ENCODE measurements around the gene TNFRSF19.
A peak's percentile ranks its signal among the peaks of the same experiment; 100 is the strongest.
"Not testable (repeated sequence)": the region's sequence is repeated elsewhere in the genome, so short reads cannot be mapped to it uniquely, and the experiment has no call there.

Gene TNFRSF19

DNA sequence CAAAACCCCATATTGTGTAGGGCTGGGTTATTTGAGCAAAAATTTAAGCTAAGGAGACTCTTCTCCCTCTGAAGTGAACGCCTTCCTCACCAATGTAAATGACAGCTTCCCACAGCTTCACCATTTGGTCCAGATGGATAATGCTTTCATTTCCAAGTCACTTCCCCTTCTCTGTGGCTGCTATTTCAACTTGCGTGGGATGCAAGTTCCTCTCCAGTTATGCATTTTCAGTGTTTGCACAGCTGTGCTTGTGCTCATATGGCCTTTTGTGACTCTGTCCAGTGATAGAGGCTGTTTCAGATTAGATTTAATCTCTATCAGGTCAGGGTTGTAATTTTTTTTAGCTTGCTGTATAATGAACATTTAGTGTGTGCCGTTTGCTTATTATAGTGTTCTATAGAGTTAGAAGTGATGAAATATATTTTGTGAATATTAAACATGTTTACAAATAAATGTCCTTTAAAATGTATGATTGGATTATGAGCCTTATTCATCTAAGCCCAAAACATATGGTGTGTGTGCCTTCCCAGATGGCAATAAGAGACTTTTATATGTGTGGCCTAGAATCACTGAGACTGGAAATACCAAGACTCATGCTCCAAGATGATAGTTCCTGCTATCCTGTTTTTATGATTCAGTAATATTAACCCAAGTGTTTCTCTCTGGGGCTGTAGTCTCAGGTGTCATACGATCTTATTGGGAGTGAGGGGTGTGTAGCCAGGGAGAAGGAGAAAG lies 86.6 kb downstream of the TNFRSF19 start:
- DNase-seq, result peak; percentile 52

DNA sequence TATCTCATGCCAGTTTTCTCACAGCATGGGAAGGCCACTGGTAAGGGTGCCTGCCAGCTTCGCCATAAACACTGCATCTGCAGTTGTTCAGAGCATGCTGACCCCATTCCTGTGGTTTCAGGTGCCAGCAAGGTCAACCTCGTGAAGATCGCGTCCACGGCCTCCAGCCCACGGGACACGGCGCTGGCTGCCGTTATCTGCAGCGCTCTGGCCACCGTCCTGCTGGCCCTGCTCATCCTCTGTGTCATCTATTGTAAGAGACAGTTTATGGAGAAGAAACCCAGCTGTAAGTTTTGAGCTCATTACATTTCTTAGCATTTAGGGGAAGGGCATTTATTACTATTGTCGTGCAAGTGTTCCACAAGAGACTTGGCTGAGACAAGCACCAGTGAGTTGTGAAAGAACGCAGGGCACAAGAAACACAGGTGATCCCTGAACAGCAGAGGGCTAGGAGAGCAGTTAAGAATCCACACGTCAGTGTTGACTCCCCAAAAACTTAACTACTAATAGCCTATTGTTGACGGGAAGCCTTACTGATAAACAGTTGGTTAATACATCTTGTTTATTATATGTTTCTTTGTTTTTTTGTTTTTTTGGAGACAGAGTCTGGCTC lies 88.8 kb downstream of the TNFRSF19 start:
- no peak for DNase-seq

DNA sequence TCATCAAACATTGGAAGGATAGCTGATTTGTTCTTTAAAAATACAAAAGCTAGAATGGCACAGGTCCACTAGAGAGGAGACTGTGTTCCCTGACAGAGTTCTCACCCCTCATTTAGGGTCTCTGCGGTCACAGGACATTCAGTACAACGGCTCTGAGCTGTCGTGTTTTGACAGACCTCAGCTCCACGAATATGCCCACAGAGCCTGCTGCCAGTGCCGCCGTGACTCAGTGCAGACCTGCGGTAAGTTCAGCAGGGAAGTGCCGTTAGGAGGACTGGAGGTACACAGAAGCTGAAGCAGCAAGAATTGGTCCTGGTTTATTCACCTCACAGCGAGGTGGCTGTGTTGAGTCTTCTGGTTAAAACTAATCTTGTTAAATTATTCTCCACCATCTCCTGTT lies 90.0 kb downstream of the TNFRSF19 start:
- no peak for DNase-seq

DNA sequence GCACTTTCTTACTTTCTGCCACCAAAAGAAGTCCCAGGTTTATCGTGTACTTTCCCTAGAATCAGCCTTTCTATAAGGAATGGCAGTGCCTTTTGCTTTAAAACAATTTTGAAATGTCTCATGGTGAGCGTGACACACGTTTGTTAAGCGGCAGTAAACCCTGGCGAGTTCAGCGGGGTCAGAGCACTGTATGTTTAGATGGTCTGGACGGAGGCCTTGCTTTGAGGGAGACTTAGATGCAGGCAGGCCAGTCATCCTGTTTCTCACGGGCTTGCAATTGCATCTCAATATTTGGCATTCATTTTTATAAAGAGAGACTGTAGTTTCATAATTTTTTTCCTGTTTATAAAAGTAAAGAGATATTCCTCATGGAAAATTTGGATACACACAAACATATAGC lies 96.4 kb downstream of the TNFRSF19 start:
- DNase-seq, result no peak

DNA sequence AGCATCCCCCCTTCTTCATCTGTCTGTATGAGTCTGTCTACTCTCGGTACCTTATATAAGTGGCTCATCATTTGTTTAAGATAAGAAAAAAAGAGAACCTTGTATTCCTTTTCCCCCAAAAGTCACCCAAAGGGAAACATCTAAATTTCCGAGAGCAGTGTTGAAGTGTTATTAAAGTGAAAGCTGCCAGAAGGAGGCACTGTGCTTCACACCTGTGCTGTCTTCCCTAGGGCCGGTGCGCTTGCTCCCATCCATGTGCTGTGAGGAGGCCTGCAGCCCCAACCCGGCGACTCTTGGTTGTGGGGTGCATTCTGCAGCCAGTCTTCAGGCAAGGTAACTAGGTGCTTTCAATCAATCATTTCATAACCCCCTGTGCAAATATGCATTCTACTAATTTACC lies 97.5 kb downstream of the TNFRSF19 start:
- DNase-seq, result no peak

DNA sequence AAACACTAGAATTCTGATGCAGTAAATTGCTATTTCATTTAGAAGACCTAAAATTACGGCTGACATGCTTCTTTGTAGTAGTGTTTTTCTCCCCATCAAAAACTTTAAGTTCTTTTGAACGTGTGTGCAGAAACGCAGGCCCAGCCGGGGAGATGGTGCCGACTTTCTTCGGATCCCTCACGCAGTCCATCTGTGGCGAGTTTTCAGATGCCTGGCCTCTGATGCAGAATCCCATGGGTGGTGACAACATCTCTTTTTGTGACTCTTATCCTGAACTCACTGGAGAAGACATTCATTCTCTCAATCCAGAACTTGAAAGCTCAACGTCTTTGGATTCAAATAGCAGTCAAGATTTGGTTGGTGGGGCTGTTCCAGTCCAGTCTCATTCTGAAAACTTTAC lies 98.3 kb downstream of the TNFRSF19 start:
- no peak for DNase-seq

DNA sequence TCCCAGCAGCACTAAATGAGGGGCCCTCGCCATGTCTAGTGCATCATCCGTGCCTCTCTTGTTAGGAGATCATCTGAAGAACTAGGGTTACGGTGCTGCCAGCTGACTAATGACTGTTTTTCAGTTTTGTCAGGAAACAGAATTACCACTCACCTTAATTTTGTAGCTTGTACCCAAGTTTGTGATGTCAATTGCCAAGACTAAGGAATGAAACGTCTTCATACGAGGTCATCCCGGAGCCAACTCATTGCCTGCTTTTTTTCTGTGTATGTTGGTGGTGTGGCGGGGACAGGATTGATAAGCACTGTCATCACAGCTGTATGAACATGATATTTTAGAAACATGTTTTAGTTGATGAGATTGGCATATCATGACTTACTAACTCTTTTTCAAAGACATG lies 100.6 kb downstream of the TNFRSF19 start:
- no peak for DNase-seq

DNA sequence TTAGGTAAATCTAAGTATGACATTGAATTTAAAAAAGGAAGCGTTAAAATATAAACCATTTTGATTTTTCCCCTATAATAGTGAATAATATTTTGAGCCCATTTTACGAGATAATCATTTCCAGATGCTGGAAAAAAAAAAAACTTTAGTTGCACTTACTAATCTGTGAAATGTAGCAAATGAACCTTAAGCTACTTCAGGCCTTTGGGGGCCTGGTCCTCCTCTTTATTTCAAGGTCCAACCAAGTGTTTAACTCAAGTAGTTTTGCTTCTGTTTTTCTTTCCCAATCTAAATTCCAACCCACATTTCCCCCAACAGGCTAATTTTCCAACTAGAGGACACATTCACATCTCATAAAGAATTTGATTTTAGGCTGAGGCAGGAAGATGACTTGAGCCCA lies 101.2 kb downstream of the TNFRSF19 start:
- DNase-seq, result no peak

DNA sequence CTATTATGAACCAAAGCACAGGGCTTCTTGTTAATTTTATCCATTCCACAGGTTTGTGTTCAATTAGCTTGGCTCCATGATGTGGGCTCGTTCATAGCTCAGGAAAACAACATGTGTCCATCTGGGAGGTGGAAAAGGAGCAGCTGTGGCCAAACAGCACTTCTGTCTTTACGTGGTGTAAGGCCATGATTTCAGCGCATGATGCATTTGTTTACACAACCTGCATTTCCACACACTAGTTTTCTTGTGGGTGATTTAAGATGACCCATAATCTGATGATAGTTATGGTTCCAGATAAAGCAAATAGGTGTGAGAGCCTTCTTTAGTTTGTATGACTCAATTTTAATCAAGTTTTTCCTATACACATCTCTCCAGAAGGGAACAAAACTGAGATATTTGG lies 101.7 kb downstream of the TNFRSF19 start:
- no peak for DNase-seq

DNA sequence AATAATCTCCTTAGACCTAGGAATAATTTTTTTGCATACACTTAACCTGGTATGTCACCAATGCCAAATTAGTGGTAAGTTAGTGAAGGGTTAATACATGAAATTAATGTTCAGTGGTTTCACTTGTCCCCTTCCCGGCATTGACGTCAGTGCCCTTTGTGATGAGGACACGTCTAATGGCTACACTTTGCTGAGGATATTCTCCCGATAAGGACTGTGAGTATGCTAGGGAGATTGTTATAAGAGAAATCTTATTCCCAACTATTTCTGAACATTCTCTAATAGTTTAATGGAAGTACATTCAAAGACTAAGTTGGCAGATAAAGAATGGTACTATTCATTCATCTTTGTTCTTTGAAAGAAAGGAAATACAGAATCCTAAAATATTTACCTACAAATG lies 102.4 kb downstream of the TNFRSF19 start:
- DNase-seq, result no peak

DNA sequence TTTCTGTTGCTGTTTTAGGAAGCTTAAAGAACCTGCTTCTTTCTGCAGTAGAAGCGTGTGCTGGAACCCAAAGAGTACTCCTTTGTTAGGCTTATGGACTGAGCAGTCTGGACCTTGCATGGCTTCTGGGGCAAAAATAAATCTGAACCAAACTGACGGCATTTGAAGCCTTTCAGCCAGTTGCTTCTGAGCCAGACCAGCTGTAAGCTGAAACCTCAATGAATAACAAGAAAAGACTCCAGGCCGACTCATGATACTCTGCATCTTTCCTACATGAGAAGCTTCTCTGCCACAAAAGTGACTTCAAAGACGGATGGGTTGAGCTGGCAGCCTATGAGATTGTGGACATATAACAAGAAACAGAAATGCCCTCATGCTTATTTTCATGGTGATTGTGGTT lies 103.1 kb downstream of the TNFRSF19 start:
- DNase-seq, result peak; percentile 49

DNA sequence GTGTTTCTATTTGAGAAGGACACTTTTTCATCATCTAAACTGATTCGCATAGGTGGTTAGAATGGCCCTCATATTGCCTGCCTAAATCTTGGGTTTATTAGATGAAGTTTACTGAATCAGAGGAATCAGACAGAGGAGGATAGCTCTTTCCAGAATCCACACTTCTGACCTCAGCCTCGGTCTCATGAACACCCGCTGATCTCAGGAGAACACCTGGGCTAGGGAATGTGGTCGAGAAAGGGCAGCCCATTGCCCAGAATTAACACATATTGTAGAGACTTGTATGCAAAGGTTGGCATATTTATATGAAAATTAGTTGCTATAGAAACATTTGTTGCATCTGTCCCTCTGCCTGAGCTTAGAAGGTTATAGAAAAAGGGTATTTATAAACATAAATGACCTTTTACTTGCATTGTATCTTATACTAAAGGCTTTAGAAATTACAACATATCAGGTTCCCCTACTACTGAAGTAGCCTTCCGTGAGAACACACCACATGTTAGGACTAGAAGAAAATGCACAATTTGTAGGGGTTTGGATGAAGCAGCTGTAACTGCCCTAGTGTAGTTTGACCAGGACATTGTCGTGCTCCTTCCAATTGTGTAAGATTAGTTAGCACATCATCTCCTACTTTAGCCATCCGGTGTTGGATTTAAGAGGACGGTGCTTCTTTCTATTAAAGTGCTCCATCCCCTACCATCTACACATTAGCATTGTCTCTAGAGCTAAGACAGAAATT lies 103.8 kb downstream of the TNFRSF19 start:
- no peak for DNase-seq

DNA sequence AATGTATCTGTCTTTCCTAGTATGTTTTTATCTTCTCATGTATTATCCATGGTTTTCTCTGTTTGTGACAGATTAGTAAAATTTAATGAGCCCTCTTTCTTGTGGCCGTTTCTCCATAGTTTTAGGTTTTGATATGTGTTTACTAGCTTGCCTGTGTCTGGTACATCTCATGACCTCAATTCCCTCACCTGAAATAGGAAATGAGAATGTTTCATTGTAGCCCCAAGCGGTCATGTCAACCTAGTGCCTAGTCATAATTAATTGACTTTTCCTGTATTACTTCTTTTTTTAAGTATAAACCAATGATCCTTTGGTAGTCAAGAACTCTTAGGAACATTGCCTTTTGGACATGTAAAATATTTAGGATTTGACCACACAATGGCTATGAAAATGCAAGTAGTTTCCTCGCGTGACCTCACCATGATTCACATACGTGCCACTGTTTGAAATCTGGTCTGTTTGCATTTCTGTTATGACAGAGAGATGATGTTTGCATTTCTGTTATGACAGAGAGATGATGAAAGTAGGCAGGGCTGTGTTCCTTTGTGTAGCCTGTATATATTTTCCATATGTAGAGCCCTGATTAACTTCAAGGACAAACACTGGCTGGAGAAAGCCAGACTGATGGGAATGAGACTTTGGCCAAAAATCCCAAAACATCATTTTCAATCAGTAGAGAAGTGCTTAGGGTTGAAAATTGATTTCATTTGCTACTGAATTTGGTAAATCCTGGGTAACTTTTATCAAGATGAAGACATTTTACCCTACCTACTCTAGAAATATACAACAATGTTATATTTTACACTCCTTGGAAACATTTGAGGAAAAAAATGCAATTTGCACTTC lies 104.8 kb downstream of the TNFRSF19 start:
- no peak for DNase-seq

DNA sequence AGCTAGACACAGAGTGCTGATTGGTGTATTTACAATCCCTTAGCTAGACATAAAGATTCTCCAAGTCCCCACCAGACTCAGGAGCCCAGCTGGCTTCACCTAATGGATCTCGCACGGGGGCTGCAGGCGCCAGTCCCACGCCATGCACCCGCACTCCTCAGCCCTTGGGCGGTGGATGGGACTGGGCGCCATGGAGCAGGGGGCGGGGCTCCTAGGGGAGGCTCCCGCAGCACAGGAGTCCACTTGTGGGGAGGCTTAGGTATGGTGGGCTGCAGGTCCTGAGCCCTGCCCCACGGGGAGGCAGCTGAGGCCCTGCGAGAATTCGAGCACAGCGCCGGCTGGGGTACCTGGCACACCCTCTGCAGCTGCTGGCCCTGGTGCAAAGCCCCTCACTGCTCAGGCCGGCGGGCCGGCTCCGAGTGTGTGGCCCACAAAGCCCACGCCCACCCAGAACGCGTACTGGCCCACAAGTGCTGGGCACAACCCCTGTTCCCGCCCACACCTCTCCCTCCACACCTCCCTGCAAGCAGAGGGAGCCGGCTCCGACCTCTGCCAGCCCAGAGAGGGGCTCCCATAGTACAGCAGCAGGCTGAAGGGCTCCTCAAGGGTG lies 107.6 kb downstream of the TNFRSF19 start:
- DNase-seq, result not testable (repeated sequence)

DNA sequence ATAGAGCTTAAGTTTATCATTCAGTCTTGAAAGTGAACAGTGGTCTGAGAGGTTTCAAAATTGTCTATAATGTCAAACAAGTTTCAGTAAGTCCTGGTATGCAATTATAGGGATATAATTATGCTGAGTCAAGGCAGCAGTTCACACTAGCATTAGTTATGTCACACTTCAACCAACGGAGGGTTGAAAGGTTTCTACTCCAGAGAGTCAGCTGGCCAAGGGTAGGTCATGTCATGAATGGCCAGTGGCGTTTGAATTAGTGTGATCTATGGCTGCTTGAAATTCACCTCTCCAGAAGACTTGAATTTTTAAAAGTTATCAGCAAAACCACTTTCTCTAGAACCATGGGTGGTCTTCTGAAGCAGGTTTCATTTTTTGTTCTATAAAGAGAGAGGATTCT lies 108.6 kb downstream of the TNFRSF19 start:
- no peak for DNase-seq

DNA sequence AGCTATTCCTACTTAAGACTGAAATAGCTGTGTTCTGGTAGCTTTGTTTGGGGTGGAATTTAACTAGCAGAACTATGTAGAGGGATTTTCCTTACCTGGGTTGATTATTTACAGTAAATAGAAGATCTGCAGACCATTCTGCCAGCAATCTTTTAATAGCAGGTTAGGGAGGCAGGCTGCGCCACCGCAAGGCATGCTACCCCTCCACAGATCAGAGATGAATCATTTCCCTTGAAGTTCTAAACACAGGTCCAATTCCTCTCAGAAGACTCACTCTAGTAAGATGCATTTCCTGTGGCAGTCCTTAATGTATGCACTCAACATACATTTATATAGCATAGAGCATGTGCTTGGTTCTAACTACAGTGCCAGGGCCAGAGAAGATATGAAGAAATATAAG lies 109.0 kb downstream of the TNFRSF19 start:
- DNase-seq, result no peak

DNA sequence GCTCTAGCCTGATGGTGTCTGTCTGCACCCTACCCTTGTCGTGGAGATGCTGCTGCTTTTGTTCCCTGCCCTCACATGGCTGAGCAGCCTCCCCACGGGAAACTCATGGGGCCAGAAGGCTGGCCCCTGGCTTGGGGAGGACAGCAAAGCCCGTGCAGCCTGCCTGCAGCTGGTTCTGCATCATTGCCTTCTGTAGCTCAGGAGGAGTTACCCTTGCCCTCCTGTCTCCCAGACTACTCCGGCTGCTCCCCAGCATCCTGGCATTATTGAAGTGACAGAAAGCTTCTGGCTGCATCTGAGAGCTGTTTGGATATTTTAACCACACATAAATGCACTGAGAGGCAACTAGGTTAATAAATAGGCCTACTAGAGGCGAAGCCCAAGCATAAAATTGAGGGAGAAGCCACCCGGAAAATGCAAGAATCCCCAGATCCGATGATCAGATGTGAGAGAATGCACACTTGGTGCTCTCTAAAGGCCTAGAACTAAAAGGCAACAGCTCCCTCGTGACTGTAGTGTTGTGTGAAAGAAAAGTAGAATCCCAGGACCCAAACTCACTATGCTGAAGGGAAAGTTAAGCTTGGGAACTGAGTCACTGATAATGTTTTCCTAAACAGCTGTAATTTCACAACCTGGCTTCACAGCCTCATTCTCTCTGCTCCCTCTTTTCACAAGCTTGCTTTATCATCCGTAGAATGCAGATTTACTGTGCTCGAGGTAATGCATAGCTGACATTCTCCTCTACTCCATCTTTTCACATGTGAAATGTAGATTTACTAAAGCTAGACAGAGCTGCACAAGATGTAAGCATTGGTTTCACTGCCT lies 110.8 kb downstream of the TNFRSF19 start:
- no peak for DNase-seq

DNA sequence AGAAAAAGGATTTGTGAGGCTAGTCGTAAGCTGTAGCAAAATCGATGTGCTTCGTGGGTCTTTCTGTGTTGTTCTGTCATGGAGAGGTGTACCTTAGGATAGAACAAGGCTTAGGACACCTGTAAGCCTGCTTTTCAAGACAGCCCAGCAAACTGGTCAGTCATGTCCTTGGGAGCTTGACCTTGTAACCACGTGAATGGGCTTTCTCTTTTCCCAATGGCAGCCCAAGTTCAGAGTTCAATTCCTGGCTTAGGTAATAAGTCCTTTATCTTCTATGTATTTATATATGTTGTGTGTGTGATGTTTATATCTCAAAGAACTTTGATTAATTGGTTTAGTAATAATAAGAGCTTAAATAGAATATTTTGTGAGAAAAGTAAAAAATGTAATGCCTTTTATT lies 112.9 kb downstream of the TNFRSF19 start:
- DNase-seq, result no peak

DNA sequence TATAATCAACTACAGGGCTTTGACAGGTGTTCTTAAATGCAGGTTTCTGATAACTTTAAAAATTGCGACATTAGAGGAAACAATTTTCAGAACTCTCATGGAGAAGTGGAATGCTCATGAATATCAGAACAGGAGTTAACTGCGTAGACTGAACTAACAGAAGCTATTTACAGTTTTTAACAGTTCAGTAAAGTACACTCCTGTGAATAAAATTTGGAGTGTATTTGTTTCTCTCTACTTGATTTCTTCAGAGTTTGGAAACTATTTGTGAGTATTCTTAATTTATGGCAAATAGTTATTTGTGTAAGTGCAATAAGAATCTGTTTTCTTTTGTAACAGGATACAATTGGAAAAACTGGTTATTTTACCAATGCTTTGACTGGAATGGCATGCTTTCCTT lies 114.4 kb downstream of the TNFRSF19 start:
- DNase-seq, result no peak

DNA sequence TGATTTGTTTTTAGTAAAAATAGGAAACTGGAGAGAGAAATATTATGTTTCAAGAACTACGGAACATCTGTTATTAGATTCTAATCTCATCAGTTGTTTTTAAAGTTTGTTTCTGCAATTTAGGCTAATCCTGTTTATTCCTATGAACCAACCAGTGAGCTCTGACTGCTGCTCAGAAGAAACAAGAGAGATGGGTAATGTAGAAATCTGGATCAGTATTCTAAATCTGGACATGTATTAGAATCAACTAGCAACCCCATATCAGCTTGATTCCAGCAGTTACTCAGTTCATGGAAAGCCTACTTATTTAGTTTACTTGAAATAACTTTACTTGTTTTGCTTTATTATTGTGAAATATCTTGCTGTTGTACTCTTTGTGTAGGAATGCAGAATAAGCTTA lies 115.2 kb downstream of the TNFRSF19 start:
- no peak for DNase-seq

DNA sequence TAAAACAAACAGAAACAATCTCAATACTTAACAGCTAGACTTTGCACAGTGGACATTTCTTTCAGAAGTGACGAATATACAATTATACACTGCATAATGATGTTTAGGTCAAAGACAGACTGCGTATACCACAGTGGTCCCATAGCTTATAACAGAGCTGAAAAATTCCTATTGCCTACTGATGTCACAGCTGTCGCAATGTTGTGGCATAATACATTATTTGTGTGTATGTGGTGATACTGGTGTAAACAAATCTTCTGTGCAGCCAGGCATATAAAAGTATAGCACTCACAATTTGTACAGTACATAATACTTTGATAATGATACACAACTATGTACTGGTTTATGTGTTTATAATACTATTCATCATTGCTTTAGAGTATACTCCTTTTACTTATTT lies 116.7 kb downstream of the TNFRSF19 start:
- DNase-seq, result no peak

DNA sequence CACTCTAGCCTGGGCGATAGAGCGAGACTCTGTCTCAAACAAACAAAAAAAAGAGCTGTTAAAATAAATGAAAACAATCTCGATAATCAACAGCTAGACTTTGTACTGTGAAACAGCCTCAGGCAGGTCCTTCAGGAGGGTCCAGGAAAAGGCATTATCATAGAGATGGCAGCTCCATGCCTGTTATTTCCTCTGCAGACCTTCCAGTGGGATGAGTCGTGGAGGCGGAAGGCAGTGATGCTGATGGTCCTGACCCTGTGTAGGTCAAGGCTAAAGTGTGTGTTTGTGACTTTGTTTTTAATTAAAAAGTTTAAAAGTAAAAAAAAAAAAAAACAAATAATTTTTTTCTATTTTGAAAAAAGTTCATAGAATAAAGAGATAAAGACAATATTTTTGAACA lies 117.4 kb downstream of the TNFRSF19 start:
- DNase-seq, result no peak

Measured in right hindlimb (tissue), 1 donor.